ENCODE measurements around the gene SVOPL.
A peak's percentile ranks its signal among the peaks of the same experiment; 100 is the strongest.
"Not testable (repeated sequence)": the region's sequence is repeated elsewhere in the genome, so short reads cannot be mapped to it uniquely, and the experiment has no call there.

The SVOPL gene

GRCh38 chr7:138700857-138701536, at the start of gene SVOPL:
Gene SVOPL (minus strand): TSS chr7:138701362. CDS start chr7:138679045, 22,317 bp downstream.
- DNase-seq (ENCODE audit: low read depth in 2 of 2), result no peak

GRCh38 chr7:138750473-138750872, 49.3 kb upstream of the SVOPL start:
- DNase-seq (ENCODE audit: low read depth in 2 of 2), result no peak

- no peak for DNase-seq (ENCODE audit: low read depth in 2 of 2)
Measured at GRCh38 chr7:138749960-138750359, 48.8 kb upstream of the SVOPL start.

GRCh38 chr7:138748666-138749065, 47.5 kb upstream of the SVOPL start:
- no peak for DNase-seq (ENCODE audit: low read depth in 2 of 2)

- DNase-seq (ENCODE audit: low read depth in 2 of 2), result no peak
Measured at GRCh38 chr7:138746073-138746472, 44.9 kb upstream of the SVOPL start.

- DNase-seq (ENCODE audit: low read depth in 2 of 2), result no peak
Measured at GRCh38 chr7:138745189-138745588, 44.0 kb upstream of the SVOPL start.

- no peak for DNase-seq (ENCODE audit: low read depth in 2 of 2)
Measured at GRCh38 chr7:138741453-138741735, 40.2 kb upstream of the SVOPL start.

GRCh38 chr7:138739859-138740258, 38.7 kb upstream of the SVOPL start:
- no peak for DNase-seq (ENCODE audit: low read depth in 2 of 2)

- DNase-seq (ENCODE audit: low read depth in 2 of 2), result peak; percentile 74 to 80
Measured at GRCh38 chr7:138738551-138739335, 37.6 kb upstream of the SVOPL start.

- DNase-seq (ENCODE audit: low read depth in 2 of 2), result no peak
Measured at GRCh38 chr7:138738114-138738513, 37.0 kb upstream of the SVOPL start.

GRCh38 chr7:138735399-138735798, 34.2 kb upstream of the SVOPL start:
- no peak for DNase-seq (ENCODE audit: low read depth in 2 of 2)

- not testable (repeated sequence) for DNase-seq (ENCODE audit: low read depth in 2 of 2)
Measured at GRCh38 chr7:138731733-138732132, 30.6 kb upstream of the SVOPL start.

- DNase-seq (ENCODE audit: low read depth in 2 of 2), result no peak
Measured at GRCh38 chr7:138729444-138729843, 28.3 kb upstream of the SVOPL start.

- DNase-seq (ENCODE audit: low read depth in 2 of 2), result no peak
Measured at GRCh38 chr7:138727336-138728099, 26.4 kb upstream of the SVOPL start.

GRCh38 chr7:138726288-138726687, 25.1 kb upstream of the SVOPL start:
- no peak for DNase-seq (ENCODE audit: low read depth in 2 of 2)

GRCh38 chr7:138720286-138720685, 19.1 kb upstream of the SVOPL start:
- DNase-seq (ENCODE audit: low read depth in 2 of 2), result no peak

- no peak for DNase-seq (ENCODE audit: low read depth in 2 of 2)
Measured at GRCh38 chr7:138716889-138717288, 15.7 kb upstream of the SVOPL start.

- DNase-seq (ENCODE audit: low read depth in 2 of 2), result no peak
Measured at GRCh38 chr7:138713191-138713590, 12.0 kb upstream of the SVOPL start.

GRCh38 chr7:138712652-138713051, 11.5 kb upstream of the SVOPL start:
- DNase-seq (ENCODE audit: low read depth in 2 of 2), result no peak

GRCh38 chr7:138710536-138711385, 9.6 kb upstream of the SVOPL start:
- no peak for DNase-seq (ENCODE audit: low read depth in 2 of 2)

- DNase-seq (ENCODE audit: low read depth in 2 of 2), result no peak
Measured at GRCh38 chr7:138705167-138705566, 4.0 kb upstream of the SVOPL start.

GRCh38 chr7:138701537-138701923, 368 bp upstream of the SVOPL start:
- DNase-seq (ENCODE audit: low read depth in 2 of 2), result no peak
